GM19324 (cell line): Measurements from ENCODE around the gene DDI2.
A peak's percentile ranks its signal among the peaks of the same experiment; 100 is the strongest.
"Not testable (repeated sequence)": the region's sequence is repeated elsewhere in the genome, so short reads cannot be mapped to it uniquely, and the experiment has no call there.

ENCODE experiments used
- ATAC-seq: cut with Tn5 transposase; IDR thresholded peaks from one replicate; pipeline ENCODE4 v1.9.1; 2021; ENCODE audit warnings: mild to moderate bottlenecking, moderate library complexity; ENCODE audit not compliant: unreplicated experiment, low FRiP score

The DDI2 gene

DNA sequence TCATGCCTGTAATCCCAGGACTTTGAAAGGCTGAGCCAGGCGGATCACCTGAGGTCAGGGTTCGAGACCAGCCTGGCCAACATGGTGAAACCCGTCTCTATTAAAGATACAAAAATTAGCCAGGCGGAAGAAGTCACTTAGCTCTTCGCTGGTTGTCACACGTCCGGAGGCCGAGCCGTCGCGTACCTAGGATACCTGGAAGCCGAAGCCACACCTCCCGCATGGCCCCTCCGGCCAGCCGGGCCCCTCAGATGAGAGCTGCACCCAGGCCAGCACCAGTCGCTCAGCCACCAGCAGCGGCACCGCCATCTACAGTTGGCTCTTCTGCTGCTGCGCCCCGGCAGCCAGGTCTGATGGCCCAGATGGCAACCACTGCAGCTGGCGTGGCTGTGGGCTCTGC, 12.9 kb upstream of the DDI2 start:
- not testable (repeated sequence) for ATAC-seq

DNA sequence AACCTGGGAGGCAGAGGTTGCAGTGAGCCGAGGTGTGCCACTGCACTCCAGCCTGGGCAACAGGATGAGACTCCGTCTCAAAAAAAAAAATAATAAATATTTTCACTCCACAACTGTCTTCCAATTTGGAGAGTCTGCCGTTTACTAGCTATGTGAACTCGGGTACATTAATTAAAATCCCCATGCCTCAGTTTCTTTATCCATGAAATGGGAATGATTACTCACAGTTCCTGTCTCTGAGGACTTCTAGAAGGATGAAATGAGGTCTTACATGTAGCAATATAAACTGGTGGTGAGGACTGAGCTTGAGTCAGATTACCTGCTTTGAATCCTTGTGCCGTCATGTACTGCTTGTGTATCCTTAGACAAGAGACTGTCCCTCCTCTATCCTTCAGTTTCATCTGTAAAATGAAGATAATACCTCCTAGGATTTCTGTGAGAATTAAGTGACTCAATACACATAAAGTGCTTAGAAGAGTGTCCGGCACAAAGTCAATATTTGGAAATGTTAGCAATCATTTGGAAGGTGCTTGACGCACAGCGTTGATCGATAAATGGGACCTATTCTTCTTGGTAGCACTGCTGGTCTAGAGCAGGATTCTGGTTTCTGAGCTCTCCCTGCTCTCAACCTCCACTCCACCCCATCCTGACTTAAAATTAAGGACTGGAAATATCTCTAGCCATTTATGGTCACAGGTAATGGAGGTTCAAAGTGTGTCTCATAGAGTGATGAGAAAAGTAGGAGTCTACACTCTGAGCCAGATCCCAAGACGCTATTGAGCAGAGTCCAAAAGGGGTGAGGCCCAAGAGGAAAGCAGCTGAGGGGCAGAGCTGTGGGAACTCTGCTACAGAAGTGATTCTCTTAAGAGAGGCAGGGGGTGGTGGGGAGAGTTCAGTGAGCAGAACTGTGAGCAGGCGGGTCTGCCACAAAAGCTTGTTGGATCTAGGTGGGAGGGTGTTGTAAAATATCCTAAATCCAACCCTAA, 11.6 kb upstream of the DDI2 start:
- ATAC-seq, result no peak

DNA sequence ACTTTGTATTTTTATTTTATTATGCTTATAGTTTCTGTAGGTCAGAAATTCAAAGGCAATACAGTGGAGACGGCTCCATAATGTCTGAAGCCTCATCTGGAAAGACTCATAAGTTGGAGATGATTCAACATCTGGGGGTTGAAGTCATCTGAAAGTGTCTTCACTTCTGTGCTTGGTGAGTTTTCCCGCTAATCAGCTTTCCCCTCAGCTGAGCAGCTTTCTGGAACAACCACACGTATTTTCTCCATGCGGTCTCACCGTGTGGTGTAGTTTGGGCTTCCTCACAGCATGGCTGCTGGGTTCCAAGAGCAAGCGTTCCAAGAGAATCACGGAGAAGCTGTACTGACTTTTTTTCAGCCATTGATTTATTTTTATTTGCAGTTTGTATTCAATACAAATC, 7.6 kb upstream of the DDI2 start:
- ATAC-seq, result no peak

DNA sequence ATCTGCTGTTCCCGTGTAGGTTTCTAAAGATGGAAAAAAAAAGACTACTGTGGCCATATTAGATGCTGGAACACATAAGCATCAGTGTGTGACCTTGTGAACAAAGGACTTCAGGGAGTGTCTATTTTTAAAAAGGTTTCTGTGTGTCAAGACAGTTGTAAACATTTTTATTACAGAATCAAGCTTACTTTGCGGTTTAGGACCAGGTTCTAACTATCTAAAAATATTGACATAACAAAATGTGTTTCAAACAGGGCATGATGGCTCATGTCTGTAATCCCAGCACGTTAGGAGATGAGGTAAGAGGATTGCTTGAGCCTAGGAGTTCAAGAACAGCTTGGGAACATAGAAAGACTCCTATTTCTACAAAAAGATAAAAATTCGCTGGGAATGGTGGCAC, 7.1 kb upstream of the DDI2 start:
- no peak for ATAC-seq

DNA sequence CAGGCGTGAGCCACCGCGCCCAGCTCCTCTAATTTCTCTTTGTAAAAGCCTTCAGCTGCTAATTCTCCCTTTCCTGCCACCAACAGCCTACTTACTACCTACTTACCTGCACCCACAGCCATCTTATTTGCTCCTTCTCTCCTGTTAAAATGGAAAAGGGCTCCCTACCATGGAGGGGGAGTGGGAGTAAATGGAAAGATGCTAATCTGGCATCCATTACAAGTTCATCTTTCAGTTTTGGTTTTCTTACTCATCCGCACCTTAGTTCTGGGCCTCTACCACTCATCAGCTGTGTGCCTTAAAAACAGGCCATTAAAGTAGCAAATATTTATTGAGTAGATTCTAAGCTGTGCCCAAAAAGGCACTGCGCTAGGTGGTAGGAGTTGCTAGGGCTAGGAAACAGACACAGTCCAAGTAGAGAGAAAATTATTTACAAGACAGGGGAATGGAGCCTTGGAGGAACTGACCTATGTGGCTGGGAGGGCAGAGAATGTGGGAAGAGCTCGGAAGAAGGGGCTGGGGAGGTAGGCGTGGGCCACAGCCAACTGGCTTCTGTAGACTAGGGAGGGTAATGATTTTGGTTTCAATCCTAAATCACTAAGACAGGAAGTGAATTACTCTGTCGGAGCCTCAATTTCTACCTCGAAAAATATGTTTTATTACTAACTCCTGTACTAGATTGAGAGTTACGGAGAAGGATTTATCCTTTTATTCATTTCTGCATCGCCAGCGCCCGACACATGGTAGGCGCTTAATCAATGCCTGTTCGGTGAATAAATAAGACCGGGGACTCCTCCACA, 685 bp upstream of the DDI2 start:
- ATAC-seq, result peak; percentile 10

DNA sequence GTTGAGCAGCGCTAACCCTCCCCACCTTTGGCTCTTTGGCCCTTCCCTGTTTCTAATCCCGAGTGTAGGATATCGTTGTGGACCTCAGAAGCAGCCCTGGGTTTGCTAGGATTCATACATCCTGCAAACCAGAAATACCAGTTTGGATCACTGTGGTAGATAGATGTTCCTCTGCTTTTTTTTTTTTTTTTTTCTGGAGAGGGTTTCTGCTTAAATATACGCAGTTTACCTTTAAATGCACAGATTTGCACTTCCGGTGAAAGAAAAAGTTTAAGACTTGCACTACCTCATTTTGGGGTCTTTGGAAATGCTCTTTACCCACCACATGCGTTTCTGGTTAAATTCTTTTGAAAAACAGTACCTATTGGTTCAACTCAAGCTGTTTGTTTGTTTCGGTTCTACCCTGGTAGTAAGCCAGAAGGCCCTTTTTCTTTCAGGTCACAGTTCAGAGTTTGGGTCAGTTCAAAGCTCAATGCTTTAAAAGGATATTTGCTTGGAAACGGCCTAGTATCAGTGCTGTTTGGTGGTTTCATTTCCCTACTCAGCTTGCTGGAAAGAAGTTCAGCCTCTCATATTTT, 908 bp downstream of the DDI2 start:
- no peak for ATAC-seq

DNA sequence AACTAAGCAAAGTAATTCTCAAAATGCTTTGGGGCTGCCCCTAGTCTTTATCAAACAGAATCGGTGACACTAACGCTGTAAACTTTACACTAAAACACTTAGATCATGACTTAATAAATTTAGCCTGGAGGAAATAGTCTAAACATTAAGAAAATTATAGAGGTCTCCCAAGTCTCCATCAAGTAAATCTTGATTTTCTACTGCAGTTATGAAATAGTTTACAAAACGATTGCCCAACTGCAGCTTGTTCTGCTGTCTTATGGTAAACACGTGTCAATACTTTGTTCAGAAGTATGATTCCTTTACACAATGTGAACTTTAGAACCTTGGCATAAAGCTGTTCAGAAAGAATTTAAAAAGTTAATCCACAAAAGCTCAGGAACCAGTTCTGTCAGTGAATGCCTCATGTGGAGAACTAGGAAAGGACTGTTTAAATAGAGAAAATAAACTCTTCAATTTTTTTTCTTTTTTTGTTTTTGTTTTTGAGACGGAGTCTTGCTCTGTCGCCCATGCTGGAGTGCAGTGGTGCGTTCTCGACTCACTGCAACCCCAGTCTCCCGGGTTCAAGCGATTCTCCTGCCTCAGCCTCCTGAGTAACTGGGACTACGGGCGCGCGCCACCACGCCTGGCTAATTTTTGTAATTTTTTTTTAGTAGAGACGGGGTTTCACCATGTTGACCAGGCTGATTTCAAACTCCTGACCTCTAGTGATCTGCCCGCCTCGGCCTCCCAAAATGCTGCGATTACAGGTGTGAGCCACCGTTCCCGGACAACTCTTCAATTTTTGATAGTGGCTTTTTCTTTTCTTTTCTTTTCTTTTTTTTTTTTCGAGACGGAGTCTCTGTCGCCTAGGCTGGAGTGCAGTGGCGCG, 1.6 kb downstream of the DDI2 start:
- ATAC-seq, result no peak

DNA sequence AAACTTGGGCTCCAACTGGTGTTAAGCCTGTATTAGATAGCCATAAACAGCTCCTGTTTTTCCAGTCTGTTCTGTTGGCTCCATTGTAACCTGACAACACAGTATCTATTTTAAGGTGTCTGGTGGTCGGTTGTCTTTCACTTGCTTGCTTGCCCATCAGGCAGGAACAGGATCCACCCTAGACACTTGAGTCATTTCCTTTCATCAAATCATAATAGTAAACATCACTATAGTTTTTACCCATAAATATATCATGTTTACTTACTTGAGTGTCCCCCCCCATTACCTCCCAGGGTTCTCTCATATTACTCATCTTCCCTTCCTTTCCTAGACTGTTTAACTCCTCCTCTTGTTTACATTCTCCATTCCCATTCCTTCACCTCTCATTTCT, 2.9 kb downstream of the DDI2 start:
- no peak for ATAC-seq

DNA sequence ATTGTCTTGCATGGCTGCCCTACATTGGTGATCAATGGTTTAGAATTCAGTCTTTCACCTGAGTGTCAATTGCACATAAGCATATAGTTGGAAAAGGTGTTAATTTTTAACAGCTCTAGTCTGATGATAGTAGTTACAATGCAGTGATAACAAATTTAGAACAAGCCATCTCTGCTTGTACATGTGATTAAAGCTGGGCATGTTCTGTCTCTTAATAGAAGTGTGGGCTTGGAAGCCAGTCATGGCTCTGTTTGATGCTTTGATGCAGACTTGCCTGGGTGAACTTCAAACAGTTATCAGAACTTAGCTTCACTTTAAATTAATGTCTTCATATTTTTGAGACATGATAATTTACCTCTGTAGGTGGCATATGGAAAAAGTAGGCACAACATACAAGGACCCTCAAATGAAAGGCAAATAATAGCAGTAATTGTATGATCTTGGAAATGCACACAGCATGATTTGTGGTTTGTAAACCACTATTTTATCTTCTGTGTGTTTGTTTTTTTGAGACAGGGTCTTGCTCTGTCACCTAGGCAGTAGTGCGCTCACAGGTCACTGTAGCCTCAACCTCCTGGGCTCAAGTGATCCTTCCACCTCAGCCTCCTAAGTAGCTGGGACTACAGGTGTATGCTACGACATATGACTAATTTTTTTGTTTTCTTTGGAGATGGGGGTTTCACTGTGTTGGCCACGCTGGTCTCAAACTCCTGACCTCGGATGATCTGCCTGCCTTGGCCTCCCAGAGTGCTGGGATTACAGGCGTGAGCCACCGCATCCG, 3.8 kb downstream of the DDI2 start:
- no peak for ATAC-seq

DNA sequence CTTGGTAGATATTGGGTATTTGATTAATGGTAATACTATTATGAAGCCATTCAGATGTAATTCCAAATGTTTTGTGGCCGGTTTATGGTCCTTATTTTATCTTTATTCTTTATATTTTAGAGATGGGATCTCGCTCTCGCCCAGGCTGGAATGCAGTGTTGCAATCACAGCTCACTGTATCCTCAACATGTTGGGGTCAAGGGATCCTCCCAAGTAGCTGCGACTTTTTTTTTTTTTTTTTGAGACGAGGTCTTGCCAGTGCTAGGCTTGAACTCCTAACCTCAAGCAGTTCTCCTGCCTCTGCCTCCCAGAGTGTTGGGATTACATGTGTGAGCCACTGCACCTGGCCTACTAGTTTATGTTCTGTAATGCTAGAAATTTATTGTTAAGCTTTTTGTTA, 4.7 kb downstream of the DDI2 start:
- no peak for ATAC-seq

DNA sequence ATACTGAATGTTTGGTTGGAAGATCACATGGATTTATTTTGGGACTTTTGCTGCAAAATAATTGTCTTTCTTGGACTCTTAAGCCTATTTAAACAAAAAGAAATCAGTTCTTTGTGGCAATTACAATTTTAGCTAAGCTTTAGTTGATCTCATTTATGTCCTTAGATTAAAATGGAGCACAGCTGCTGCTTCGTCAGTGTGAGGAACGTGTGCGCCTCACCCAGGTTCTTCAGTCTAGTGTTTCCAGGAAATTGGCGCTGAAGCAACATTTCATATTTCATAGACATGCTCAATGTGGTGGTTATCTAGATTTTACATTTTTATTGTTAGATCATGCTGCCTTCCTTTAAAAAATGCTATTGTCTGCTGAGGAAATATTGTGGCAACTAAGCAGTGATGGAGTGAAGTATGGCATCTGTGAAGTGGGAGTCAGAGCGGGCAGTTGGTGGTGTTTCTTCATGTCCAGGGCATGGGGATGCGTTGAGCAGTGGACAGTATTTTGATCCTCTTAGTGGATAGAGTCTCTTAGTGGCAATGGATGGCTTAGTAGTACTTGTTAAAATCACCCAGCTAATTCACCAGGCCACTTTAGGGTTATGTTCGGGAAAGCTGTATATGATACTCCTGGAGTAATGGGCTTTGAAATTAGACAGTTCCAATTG, 5.6 kb downstream of the DDI2 start:
- ATAC-seq, result no peak

DNA sequence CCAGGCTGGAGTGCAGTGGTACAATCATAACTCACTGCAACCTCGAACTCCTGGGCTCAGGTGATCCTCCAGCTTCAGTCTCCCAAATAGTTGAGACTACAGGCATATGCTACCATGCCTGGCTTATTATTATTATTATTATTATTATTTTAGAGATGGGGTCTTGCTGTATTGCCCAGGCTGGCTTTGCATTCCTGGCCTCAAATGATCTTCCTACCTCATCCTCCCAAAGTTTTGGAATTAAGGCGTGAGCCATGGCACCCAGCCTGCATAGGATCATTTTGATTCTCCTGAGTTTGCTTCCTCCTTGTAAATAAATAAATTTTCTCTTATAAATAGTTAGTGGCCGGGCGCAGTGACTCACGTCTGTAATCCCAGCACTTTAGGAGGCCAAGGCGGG, 6.2 kb downstream of the DDI2 start:
- no peak for ATAC-seq

DNA sequence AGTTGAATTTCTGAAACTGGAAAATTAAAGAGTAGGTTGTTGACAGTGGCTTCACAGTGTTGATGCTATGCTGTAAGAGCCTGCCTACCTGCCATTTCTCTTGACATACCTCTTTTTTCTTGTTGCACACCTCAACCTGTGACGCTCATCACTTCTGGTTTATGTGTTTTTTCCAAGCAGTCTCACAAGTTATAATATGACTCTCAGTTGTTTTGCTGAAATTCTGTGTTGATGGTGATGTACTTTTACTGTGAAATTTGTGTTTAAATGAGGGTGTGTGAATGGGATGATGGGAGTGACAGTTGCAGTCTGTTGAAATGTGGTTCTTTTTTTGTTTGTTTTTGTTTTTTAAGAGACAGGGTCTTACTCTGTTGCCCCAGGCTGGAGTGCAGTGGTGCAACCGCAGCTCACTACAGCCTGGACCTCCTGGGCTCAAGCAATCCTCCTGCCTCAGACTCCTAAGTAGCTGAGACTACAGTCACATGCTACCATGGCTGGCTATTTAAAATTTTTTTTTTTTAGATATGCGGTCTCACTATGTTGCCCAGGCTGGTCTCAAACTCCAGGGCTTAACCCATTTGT, 7.0 kb downstream of the DDI2 start:
- ATAC-seq, result no peak

DNA sequence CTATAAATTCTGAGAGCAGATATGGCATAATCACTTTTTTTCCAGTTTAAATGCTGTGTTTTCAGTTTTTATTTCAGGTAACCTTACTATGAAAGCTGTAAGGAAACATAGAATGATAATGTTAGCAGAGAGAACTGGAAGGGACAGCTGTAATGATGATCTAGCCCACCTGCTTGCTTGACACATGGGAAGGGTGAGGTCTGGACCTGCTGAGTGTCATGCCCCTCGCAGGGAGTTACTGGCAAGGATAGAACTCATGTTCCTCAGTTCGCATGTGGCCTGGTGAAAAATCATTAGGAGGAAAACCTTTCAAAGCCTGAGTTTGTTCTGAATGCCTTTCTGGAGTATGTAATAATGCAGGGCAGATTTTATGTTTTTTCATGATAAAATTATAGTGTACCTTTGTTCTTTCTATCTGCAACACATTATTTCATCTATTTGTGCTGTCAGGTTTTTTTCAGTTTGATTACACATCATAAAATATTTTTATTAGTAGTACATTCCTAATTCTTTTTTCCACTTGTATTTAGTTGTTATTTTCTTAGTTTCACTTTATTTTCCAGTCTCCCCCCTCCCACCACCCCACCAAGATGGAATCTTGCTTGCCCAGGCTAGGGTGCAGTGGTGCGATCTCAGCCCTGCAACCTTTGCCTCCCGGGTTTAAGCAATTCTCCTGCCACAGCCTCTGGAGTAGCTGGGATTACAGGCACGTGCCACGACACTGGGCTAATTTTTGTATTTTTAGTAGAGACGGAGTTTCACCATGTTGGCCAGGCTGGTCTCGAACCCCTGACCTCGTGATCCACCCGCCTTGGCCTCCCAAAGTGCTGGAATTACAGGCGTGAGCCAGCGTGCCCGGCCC, 8.0 kb downstream of the DDI2 start:
- ATAC-seq, result no peak

DNA sequence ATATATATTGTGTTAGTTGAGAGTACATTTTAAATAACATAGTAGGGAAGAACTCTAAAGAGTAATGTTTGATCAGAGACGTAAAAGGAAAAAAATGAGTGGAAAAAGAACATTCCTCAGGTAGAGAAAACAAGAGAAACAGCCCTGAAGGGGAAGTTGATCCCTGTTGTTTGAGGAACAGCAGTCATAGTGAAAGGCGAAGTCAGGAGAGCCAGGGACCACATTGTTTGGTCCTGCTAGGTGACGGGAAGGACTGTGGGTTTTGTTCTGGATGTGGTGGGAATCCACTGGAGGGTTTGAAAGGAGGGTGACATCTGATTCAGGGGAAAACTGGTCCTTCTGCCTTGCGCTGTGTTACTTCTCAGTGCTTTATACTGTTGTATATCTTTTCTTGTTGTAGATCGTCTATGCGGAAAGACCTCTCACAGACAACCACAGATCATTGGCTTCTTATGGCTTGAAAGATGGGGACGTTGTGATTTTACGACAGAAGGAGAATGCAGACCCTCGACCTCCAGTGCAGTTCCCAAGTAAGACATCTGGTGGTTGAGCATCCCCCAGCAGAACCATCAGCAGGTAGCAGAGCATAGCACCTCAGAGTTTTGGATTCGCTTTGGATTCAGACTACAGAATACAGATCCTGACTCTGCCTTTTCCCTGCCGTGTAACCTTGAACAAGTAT, 9.2 kb downstream of the DDI2 start:
- ATAC-seq, result no peak

DNA sequence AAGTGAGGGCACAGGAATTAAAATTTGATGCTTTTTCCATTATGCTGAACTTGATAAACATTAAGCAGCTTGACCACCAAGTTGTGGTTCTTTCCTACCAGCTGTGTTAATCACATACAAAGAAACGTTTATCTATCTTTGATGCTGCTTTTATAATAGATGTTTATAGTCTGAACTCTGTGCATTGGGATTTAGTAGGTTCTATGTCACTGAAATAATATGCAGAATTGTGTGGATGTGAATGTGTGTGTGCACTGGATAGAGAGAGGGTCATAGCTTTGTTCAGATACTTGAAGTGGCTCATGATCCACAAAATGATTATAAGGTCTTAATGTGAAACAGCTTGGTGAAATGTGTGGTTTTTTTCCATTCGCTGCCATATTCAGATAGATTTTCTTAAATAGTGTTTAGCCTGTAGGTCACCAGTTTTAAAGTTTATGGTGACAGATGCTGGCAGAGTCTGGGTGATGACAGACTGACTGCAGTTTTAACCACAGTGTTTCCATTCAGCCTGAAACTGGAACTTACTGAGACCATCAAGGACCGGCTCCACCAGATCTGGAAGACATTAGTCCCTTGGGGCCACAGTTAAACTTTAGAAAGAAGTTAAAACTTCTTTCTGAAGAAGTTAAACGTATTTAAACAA, 10.2 kb downstream of the DDI2 start:
- ATAC-seq, result peak; percentile 78

DNA sequence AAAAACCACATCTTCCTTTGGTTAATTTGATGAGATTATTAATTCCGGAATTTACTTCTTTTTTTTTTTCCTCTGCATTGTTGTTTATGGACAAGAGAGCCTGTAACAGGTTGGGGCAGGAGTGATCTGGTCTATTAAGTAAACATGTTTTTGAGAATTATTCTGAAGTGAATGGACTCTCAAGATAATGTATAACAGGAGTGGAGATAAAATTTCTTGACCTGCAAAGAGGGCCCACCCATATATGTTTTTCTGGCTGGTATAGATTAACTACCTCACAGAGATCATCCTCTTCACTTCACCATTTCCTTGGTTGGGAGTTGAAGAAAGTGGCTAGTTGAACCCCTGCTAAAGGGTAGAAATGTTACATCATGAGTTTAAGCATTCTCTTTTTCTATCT, 10.7 kb downstream of the DDI2 start:
- ATAC-seq, result no peak
